HG03439 (cell line): ENCODE results near the gene RPEL1.
"Not testable (repeated sequence)": the region's sequence is repeated elsewhere in the genome, so short reads cannot be mapped to it uniquely, and the experiment has no call there.

ENCODE experiments used
- ATAC-seq: cut with Tn5 transposase; IDR thresholded peaks from one replicate; pipeline ENCODE4 v1.9.1; 2021; ENCODE audit warnings: mild to moderate bottlenecking, moderate library complexity; ENCODE audit not compliant: unreplicated experiment

Gene RPEL1

GRCh38 chr10:103232772-103233488, 12.8 kb upstream of the RPEL1 start:
- ATAC-seq, result no peak

GRCh38 chr10:103235775-103236174, 9.9 kb upstream of the RPEL1 start:
- ATAC-seq, result no peak

- no peak for ATAC-seq
These were observed 7.0 kb upstream of the RPEL1 start for GRCh38 chr10:103238506-103239252.

- no peak for ATAC-seq
These were observed 4.2 kb upstream of the RPEL1 start for GRCh38 chr10:103241262-103242011.

- no peak for ATAC-seq
These were observed 918 bp upstream of the RPEL1 start for GRCh38 chr10:103244666-103245271.

- ATAC-seq, result no peak
These were observed 637 bp downstream of the RPEL1 start for GRCh38 chr10:103246324-103246723.

GRCh38 chr10:103254113-103254512, 8.4 kb downstream of the RPEL1 start:
- ATAC-seq, result no peak

- no peak for ATAC-seq
These were observed 9.0 kb downstream of the RPEL1 start for GRCh38 chr10:103254538-103255325.

GRCh38 chr10:103256613-103257012, 10.9 kb downstream of the RPEL1 start:
- ATAC-seq, result no peak

GRCh38 chr10:103257812-103258211, 12.1 kb downstream of the RPEL1 start:
- ATAC-seq, result no peak

- ATAC-seq, result not testable (repeated sequence)
These were observed 13.2 kb downstream of the RPEL1 start for GRCh38 chr10:103258928-103259327.

- ATAC-seq, result no peak
These were observed 14.3 kb downstream of the RPEL1 start for GRCh38 chr10:103259989-103260388.

- ATAC-seq, result no peak
These were observed 16.5 kb downstream of the RPEL1 start for GRCh38 chr10:103262229-103262628.

GRCh38 chr10:103265717-103266329, 20.1 kb downstream of the RPEL1 start:
- no peak for ATAC-seq

GRCh38 chr10:103273041-103273441, 27.4 kb downstream of the RPEL1 start:
- no peak for ATAC-seq

GRCh38 chr10:103276251-103276895, 30.7 kb downstream of the RPEL1 start:
- ATAC-seq, result no peak

GRCh38 chr10:103276896-103277712, 31.4 kb downstream of the RPEL1 start, which contains the start of gene INA:
INA (plus strand) TSS chr10:103277138; CDS start chr10:103277212, 74 bp downstream.
- ATAC-seq, result no peak

GRCh38 chr10:103277713-103278536, 32.2 kb downstream of the RPEL1 start:
- no peak for ATAC-seq
